ENCODE data around the gene STXBP4.
A peak's percentile ranks its signal among the peaks of the same experiment; 100 is the strongest.

The STXBP4 gene

DNA sequence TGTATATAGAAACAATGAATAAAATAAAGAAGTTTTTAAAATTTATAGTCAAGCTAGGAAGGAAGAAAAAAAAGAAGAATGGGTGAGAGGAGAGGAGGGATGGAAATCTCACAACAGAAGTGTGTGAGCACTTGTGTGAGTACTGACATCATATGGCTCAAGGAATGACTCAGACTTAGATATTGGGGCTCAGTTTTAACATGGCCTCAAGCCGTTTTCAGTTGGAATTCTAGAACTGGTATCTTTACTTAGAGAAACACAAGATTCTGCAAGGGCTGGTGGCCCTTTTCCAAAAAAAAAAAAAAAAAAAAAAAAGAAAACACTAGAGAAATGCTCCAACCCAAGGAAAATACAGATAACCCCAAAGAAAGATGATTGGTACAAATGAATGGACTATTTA is 55.1 kb downstream of the STXBP4 start:
- TF ChIP-seq CTCF (IDR thresholded peaks at IDR 0.05; ENCODE audit: insufficient read depth, low read depth, low read length, missing control alignments), result no peak
- peak; percentile 9 for DNase-seq (ENCODE audit: low read depth)
- no peak overlapping the region for H3K4me3 ChIP-seq (ENCODE audit: low read length)

- no peak for DNase-seq (ENCODE audit: low read depth)
- H3K4me3 ChIP-seq (ENCODE audit: low read length), result no peak overlapping the region
- TF ChIP-seq CTCF (IDR thresholded peaks at IDR 0.05; ENCODE audit: insufficient read depth, low read depth, low read length, missing control alignments), result no peak
These were observed 69.3 kb downstream of the STXBP4 start for GRCh38 chr17:55037828-55038227.

DNA sequence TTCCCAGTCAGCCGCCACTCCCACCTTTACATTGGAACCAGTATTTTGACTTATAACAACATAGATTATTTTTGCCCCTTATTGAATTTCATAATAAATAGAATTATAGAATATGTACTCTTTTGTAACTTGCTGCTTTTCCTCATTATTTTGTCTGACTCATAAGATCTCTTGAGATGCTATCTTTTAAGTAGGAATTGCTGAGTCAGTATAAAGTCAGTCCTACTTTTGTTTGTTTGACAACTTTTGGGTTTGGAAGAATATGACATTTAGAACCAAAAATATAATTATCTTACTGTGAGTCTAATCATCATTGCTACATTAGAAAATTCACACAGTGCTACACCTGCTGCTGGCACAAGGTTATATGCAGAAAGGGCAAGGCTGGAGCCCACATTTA is 69.7 kb downstream of the STXBP4 start:
- TF ChIP-seq CTCF (IDR thresholded peaks at IDR 0.05; ENCODE audit: insufficient read depth, low read depth, low read length, missing control alignments), result no peak
- DNase-seq (ENCODE audit: low read depth), result no peak
- H3K4me3 ChIP-seq (ENCODE audit: low read length), result no peak overlapping the region

GRCh38 chr17:55040611-55041010 is 72.0 kb downstream of the STXBP4 start:
- TF ChIP-seq CTCF (IDR thresholded peaks at IDR 0.05; ENCODE audit: insufficient read depth, low read depth, low read length, missing control alignments), result no peak
- no peak overlapping the region for H3K4me3 ChIP-seq (ENCODE audit: low read length)
- no peak for DNase-seq (ENCODE audit: low read depth)

- TF ChIP-seq CTCF (IDR thresholded peaks at IDR 0.05; ENCODE audit: insufficient read depth, low read depth, low read length, missing control alignments), result no peak
- no peak overlapping the region for H3K4me3 ChIP-seq (ENCODE audit: low read length)
- peak; percentile 24 for DNase-seq (ENCODE audit: low read depth)
These were observed 85.3 kb downstream of the STXBP4 start for GRCh38 chr17:55053855-55054254.

DNA sequence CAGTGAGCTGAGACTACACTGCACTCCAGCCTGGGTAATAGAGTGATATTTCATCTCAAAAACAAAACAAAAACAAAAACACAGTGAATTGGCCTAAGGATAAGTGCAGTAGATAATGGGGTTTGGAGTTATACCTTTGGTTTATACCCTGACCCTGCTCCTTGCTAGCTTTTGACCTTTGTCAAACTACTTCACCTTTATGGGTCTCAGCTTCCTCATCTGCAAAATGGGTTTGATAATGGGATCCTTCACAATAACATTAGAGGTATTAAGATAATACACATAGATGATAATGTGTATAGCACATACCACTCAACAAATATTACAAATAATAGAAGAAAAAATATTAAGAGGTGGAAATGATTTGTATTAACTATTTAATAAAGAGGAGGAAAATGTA is 85.9 kb downstream of the STXBP4 start:
- no peak for DNase-seq (ENCODE audit: low read depth)
- no peak for TF ChIP-seq CTCF (IDR thresholded peaks at IDR 0.05; ENCODE audit: insufficient read depth, low read depth, low read length, missing control alignments)
- no peak overlapping the region for H3K4me3 ChIP-seq (ENCODE audit: low read length)

- no peak for TF ChIP-seq CTCF (IDR thresholded peaks at IDR 0.05; ENCODE audit: insufficient read depth, low read depth, low read length, missing control alignments)
- DNase-seq (ENCODE audit: low read depth), result peak; percentile 25
- no peak overlapping the region for H3K4me3 ChIP-seq (ENCODE audit: low read length)
These were observed 88.0 kb downstream of the STXBP4 start for GRCh38 chr17:55056526-55056925.

Measured in epithelial cell of esophagus (primary cell).